ENCODE measurements around the gene HMCN2. TPM values are rescaled to one million over a fixed set of nuclear protein-coding genes. Genes with fewer than 3 reads are reported as not detected.

Gene HMCN2
- total RNA-seq, 1 experiment from 2014 or later, result 5.6 TPM

GRCh38 chr9:130225586-130225985 lies 40.0 kb upstream of the HMCN2 start:
- DNase-seq (ENCODE audit: low spot score), result no peak
- Mint-ChIP-seq H3K9me3 (peaks cover 14% of the 10 kb centered on the region), H3K4me1 (no peaks in the 10 kb centered on the region), H3K27ac (no peak overlapping the region), H3K27me3 (ENCODE audit: low read depth) (no peaks in the 10 kb centered on the region), H3K4me3 (no peak overlapping the region), H3K36me3 (peaks cover 34% of the 10 kb centered on the region)
- CTCF ChIA-PET, result interaction anchor here (1.1 kb wide), 1 partner anchor 10 kb away, joined by 3 read pairs; no protein-coding TSS in a partner anchor
- no peak for ATAC-seq
- POLR2A ChIA-PET, result no interaction called here
- TF ChIP-seq KAT7 (CRISPR knock-in tag; IDR thresholded peaks at IDR 0.05; ENCODE audit: borderline replicate concordance) (no peak), ZNF219 (CRISPR knock-in tag; IDR thresholded peaks at IDR 0.05; ENCODE audit: borderline replicate concordance) (no peak), ETV6 (CRISPR knock-in tag; IDR thresholded peaks at IDR 0.05) (no peak), CTCF (IDR thresholded peaks at IDR 0.05) (no peak), USF1 (CRISPR knock-in tag; IDR thresholded peaks at IDR 0.05) (no peak), SMAD4 (CRISPR knock-in tag; IDR thresholded peaks at IDR 0.05) (no peak), SP1 (CRISPR knock-in tag; conservative IDR thresholded peaks at IDR 0.05) (no peak), SOX15 (CRISPR knock-in tag; IDR thresholded peaks at IDR 0.05) (no peak), ERG (CRISPR knock-in tag; IDR thresholded peaks at IDR 0.05) (no peak), PRDM15 (CRISPR knock-in tag; IDR thresholded peaks at IDR 0.05) (no peak)
- TF ChIP-seq, protein P1, sequence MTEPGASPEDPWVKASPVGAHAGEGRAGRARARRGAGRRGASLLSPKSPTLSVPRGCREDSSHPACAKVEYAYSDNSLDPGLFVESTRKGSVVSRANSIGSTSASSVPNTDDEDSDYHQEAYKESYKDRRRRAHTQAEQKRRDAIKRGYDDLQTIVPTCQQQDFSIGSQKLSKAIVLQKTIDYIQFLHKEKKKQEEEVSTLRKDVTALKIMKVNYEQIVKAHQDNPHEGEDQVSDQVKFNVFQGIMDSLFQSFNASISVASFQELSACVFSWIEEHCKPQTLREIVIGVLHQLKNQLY (CRISPR knock-in tag; IDR thresholded peaks at IDR 0.05), result no peak
- TF ChIP-seq, protein P2, sequence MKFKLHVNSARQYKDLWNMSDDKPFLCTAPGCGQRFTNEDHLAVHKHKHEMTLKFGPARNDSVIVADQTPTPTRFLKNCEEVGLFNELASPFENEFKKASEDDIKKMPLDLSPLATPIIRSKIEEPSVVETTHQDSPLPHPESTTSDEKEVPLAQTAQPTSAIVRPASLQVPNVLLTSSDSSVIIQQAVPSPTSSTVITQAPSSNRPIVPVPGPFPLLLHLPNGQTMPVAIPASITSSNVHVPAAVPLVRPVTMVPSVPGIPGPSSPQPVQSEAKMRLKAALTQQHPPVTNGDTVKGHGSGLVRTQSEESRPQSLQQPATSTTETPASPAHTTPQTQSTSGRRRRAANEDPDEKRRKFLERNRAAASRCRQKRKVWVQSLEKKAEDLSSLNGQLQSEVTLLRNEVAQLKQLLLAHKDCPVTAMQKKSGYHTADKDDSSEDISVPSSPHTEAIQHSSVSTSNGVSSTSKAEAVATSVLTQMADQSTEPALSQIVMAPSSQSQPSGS (CRISPR knock-in tag; IDR thresholded peaks at IDR 0.05; ENCODE audit: borderline replicate concordance, low read depth), result no peak

GRCh38 chr9:130226112-130226511 lies 39.4 kb upstream of the HMCN2 start:
- Mint-ChIP-seq H3K4me3 (no peak overlapping the region), H3K27me3 (ENCODE audit: low read depth) (no peaks in the 10 kb centered on the region), H3K27ac (no peak overlapping the region), H3K36me3 (peaks cover 34% of the 10 kb centered on the region), H3K4me1 (no peaks in the 10 kb centered on the region), H3K9me3 (peaks cover 14% of the 10 kb centered on the region)
- CTCF ChIA-PET, result interaction anchor here (0.5 to 0.8 kb wide), 2 partner anchors 10 to 57 kb away, joined by 4 read pairs; no protein-coding TSS in a partner anchor
- POLR2A ChIA-PET, result no interaction called here
- no peak for ATAC-seq
- DNase-seq (ENCODE audit: low spot score), result no peak
- no peak for TF ChIP-seq NR1H2 (CRISPR knock-in tag; IDR thresholded peaks at IDR 0.05)
- TF ChIP-seq ATF1 (CRISPR knock-in tag; IDR thresholded peaks at IDR 0.05), result no peak
- TF ChIP-seq, protein P3, sequence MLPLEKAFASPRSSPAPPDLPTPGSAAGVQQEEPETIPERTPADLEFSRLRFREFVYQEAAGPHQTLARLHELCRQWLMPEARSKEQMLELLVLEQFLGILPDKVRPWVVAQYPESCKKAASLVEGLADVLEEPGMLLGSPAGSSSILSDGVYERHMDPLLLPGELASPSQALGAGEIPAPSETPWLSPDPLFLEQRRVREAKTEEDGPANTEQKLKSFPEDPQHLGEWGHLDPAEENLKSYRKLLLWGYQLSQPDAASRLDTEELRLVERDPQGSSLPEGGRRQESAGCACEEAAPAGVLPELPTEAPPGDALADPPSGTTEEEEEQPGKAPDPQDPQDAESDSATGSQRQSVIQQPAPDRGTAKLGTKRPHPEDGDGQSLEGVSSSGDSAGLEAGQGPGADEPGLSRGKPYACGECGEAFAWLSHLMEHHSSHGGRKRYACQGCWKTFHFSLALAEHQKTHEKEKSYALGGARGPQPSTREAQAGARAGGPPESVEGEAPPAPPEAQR (CRISPR knock-in tag; IDR thresholded peaks at IDR 0.05), result no peak
- TF ChIP-seq NR3C1 (CRISPR knock-in tag; conservative IDR thresholded peaks at IDR 0.05; ENCODE audit: low read depth), result no peak
- TF ChIP-seq USF1 (CRISPR knock-in tag; IDR thresholded peaks at IDR 0.05), result no peak
- TF ChIP-seq, protein P4, sequence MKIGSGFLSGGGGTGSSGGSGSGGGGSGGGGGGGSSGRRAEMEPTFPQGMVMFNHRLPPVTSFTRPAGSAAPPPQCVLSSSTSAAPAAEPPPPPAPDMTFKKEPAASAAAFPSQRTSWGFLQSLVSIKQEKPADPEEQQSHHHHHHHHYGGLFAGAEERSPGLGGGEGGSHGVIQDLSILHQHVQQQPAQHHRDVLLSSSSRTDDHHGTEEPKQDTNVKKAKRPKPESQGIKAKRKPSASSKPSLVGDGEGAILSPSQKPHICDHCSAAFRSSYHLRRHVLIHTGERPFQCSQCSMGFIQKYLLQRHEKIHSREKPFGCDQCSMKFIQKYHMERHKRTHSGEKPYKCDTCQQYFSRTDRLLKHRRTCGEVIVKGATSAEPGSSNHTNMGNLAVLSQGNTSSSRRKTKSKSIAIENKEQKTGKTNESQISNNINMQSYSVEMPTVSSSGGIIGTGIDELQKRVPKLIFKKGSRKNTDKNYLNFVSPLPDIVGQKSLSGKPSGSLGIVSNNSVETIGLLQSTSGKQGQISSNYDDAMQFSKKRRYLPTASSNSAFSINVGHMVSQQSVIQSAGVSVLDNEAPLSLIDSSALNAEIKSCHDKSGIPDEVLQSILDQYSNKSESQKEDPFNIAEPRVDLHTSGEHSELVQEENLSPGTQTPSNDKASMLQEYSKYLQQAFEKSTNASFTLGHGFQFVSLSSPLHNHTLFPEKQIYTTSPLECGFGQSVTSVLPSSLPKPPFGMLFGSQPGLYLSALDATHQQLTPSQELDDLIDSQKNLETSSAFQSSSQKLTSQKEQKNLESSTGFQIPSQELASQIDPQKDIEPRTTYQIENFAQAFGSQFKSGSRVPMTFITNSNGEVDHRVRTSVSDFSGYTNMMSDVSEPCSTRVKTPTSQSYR (CRISPR knock-in tag; IDR thresholded peaks at IDR 0.05), result no peak
- no peak for TF ChIP-seq KAT7 (CRISPR knock-in tag; IDR thresholded peaks at IDR 0.05; ENCODE audit: borderline replicate concordance)
- no peak for TF ChIP-seq MYBL2 (CRISPR knock-in tag; IDR thresholded peaks at IDR 0.05)
- no peak for TF ChIP-seq ZNF416 (CRISPR knock-in tag; IDR thresholded peaks at IDR 0.05)

All from WTC11 (cell line).